ENCODE measurements around the gene TNF. TPM values are rescaled to one million over a fixed set of nuclear protein-coding genes. Genes with fewer than 3 reads are reported as not detected.

Gene TNF
- total and polyA plus RNA-seq, 2 of the 13 experiments (the other 11 are each of a cell fraction or from before 2014, with no cell fraction given), result not detected

DNA sequence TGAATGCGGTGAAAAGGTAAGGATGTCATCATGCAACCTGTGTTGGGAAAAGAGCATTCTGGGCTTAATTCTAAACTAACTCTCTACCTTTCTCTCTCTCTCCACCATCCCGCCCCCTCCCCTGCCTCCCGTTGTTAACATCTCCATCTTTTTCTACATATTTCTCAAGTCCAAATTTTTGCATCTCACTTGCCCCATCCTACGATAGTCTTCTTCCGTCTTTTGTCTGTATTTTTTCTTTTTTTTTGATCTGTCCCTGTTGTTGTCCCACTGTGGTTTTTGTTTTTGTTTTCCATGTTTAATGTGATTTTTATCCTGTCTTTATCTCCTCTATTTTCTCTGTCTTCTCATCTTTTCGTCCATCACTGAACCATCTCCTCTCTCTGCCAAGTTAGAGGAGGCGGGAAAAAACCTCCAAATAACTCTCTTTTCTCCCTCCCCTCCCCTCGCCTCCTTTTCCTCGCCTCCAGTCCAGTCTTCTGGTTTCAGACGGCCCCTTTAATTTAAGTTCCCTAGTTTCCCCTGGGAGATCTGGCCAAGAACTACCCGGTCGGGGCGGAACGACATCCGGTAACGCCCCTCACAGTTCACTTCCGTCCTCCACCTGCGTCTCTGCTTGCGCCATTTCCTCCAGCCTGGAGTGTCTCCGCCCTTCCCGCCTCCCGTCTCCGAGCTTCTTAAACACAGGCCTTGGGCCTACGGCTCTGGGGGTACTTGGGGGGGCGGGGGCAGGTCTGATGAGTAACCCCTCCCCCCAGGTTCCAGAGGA lies 28.2 kb upstream of the TNF start, which contains the start of gene NFKBIL1 (continued):
- TF ChIP-seq ZNF550 (CRISPR knock-in tag; IDR thresholded peaks at IDR 0.05; ENCODE audit: borderline replicate concordance) (no peak), E2F5 (CRISPR knock-in tag; conservative IDR thresholded peaks at IDR 0.05) (peak; percentile 47; the same call in 1 of the 2 replicates), SETDB1 (CRISPR knock-in tag; IDR thresholded peaks at IDR 0.05; ENCODE audit: borderline replicate concordance) (no peak), JDP2 (CRISPR knock-in tag; IDR thresholded peaks at IDR 0.05; ENCODE audit: borderline replicate concordance) (no peak), LRRFIP1 (CRISPR knock-in tag; conservative IDR thresholded peaks at IDR 0.05) (no peak), ZNF782 (CRISPR knock-in tag; IDR thresholded peaks at IDR 0.05; ENCODE audit: borderline replicate concordance) (0 out of 2 replicates have a peak, but pooled peaks have one; percentile 2), HNRNPH1 (optimal IDR thresholded peaks at IDR 0.05; ENCODE audit: low read depth, low read length) (peak; percentile 30), YEATS2 (CRISPR knock-in tag; IDR thresholded peaks at IDR 0.05; ENCODE audit: borderline replicate concordance) (peak; percentile 98), ZBTB4 (CRISPR knock-in tag; IDR thresholded peaks at IDR 0.05; ENCODE audit: borderline replicate concordance) (no peak), GATAD2A (CRISPR knock-in tag; IDR thresholded peaks at IDR 0.05) (peak; percentile 63), ZNF121 (CRISPR knock-in tag; IDR thresholded peaks at IDR 0.05) (no peak), ZNF414 (CRISPR knock-in tag; IDR thresholded peaks at IDR 0.05) (no peak)
- TF ChIP-seq, protein P1, sequence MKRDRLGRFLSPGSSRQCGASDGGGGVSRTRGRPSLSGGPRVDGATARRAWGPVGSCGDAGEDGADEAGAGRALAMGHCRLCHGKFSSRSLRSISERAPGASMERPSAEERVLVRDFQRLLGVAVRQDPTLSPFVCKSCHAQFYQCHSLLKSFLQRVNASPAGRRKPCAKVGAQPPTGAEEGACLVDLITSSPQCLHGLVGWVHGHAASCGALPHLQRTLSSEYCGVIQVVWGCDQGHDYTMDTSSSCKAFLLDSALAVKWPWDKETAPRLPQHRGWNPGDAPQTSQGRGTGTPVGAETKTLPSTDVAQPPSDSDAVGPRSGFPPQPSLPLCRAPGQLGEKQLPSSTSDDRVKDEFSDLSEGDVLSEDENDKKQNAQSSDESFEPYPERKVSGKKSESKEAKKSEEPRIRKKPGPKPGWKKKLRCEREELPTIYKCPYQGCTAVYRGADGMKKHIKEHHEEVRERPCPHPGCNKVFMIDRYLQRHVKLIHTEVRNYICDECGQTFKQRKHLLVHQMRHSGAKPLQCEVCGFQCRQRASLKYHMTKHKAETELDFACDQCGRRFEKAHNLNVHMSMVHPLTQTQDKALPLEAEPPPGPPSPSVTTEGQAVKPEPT (CRISPR knock-in tag; IDR thresholded peaks at IDR 0.05; ENCODE audit: low read depth), result peak; percentile 57; the same call in 1 of the 2 replicates
- TF ChIP-seq, protein P2, sequence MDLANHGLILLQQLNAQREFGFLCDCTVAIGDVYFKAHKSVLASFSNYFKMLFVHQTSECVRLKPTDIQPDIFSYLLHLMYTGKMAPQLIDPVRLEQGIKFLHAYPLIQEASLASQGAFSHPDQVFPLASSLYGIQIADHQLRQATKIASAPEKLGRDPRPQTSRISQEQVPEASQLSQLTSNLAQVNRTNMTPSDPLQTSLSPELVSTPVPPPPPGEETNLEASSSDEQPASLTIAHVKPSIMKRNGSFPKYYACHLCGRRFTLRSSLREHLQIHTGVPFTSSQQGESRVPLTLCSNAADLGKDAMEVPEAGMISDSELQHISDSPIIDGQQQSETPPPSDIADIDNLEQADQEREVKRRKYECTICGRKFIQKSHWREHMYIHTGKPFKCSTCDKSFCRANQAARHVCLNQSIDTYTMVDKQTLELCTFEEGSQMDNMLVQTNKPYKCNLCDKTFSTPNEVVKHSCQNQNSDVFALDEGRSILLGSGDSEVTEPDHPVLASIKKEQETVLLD (CRISPR knock-in tag; IDR thresholded peaks at IDR 0.05; ENCODE audit: low read depth), result 0 out of 2 replicates have a peak, but pooled peaks have one; percentile 36
- TF ChIP-seq, protein P3, sequence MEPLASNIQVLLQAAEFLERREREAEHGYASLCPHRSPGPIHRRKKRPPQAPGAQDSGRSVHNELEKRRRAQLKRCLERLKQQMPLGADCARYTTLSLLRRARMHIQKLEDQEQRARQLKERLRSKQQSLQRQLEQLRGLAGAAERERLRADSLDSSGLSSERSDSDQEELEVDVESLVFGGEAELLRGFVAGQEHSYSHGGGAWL (CRISPR knock-in tag; IDR thresholded peaks at IDR 0.05), result 0 out of 2 replicates have a peak, but pooled peaks have one; percentile 33
